AML-193 (cell line): ENCODE results near the gene PLGRKT.
"Not testable (repeated sequence)": the region's sequence is repeated elsewhere in the genome, so short reads cannot be mapped to it uniquely, and the experiment has no call there.

ENCODE experiments used
- DNase-seq, 2 experiments: peaks; one replicate each; lab custom pipeline; 2025; lab: John Stamatoyannopoulos, UW

Gene PLGRKT

GRCh38 chr9:5452286-5452609 is 14.5 kb upstream of the PLGRKT start:
- no peak for DNase-seq

DNA sequence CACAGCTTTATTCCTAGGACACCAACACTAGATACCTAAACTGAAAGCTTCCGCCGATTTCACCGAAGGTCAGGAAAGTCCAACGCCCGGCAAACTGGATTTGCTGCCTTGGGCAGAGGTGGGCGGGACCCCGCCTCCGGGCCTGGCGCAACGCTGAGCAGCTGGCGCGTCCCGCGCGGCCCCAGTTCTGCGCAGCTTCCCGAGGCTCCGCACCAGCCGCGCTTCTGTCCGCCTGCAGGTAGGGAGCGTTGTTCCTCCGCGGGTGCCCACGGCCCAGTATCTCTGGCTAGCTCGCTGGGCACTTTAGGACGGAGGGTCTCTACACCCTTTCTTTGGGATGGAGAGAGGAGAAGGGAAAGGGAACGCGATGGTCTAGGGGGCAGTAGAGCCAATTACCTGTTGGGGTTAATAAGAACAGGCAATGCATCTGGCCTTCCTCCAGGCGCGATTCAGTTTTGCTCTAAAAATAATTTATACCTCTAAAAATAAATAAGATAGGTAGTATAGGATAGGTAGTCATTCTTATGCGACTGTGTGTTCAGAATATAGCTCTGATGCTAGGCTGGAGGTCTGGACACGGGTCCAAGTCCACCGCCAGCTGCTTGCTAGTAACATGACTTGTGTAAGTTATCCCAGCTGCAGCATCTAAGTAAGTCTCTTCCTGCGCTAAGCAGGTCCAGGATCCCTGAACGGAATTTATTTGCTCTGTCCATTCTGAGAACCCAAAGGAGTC is 12.8 kb upstream of the PLGRKT start, which contains the start of gene CD274:
Gene CD274 (plus strand): TSS at position 184 of the 733 bp plus-strand sequence. CDS start 5,572 bp downstream, outside the sequence.
- peak; percentile 82 to 86 for DNase-seq

DNA sequence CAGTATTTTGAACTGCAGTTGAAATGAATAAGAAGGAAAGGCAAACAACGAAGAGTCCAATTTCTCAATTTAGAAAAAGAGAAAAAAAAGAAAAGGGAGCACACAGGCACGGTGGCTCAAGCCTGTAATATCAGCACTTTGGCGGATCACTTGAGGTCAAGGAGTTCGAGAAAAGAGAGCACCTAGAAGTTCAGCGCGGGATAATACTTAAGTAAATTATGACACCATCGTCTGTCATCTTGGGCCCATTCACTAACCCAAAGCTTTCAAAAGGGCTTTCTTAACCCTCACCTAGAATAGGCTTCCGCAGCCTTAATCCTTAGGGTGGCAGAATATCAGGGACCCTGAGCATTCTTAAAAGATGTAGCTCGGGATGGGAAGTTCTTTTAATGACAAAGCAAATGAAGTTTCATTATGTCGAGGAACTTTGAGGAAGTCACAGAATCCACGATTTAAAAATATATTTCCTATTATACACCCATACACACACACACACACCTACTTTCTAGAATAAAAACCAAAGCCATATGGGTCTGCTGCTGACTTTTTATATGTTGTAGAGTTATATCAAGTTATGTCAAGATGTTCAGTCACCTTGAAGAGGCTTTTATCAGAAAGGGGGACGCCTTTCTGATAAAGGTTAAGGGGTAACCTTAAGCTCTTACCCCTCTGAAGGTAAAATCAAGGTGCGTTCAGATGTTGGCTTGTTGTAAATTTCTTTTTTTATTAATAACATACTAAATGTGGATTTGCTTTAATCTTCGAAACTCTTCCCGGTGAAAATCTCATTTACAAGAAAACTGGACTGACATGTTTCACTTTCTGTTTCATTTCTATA is 12.0 kb upstream of the PLGRKT start:
- DNase-seq: peak in 1 of 2 experiments; percentile 55

DNA sequence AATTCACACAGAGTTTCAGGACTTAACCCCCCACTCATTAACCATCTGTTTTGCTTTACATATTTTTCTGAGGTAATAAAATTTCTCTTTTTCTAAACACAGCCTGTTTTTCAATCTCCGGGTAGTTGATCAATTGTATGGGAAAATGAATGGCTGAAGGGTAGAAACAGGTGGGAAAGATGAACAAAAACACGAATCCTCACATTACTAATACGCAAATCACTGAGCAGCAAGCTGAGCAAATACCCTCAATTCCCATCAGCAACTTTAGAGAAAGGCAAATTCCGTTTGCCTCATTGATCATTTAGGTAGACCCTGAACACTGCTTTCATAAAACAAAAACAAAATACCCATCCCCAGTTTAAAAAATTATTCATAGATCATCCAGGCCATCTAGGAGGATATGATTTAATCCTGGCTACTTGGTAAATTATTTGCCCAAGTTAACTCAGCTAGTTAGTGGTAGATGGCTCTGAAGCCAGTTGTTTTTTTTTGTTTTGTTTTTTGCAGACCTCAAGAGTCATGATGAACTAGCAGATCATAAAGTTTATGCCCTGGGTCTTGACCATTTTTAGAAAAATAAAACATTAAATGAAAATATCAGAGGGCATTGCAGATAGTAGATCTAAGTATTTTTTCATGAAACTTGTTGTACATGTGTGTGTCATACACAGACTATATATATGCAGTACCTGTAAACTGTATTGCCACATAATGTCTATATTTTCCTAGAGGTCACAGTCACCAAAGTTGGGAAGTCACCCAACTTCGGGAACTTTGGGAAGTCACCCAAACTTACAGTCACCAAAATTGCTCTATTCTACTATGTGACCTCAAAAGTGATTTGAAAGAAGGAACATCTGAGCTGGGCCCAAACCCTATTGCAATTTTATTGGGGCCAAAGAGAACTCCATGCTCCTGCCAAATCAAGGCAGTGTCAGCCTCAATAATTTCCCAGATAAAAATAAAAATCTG is 11.0 kb upstream of the PLGRKT start:
- DNase-seq: no peak

DNA sequence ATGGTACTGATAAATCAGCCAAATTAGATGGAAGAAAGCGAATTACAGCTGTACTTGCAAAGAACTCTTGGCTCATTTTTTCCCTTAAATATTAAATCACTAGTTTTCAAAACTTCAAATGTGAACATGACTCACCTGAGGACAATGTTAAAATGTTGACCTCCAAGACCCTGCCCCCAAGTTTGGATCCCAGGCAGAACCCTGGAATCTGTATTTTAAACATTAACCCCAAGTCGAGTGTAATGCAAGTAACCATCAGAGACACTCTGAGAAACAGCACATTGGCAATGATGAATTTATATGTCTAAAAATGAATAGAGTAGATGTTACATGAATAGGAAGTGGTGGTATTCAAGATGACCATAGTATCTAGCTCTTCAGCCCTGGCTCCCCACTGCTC is 10.3 kb upstream of the PLGRKT start:
- DNase-seq: no peak

DNA sequence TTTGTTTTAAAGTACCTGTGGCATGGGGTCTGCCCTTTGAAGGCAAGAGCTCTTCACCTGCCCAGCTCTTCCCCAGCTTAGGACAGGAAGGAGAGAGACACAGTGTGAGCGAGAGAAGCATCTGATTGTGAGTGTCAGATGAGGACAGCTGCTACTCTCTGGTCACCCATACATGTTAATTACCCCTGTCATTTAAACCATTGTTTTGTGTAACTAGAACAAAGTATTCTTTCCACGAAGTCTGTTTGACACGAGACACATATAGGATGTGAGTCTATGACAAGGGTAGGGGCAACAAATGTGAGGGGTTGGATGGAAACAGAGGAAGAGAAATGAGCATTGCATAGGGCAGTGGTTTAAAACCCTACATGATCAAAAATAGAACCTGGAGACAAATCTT is 9.6 kb upstream of the PLGRKT start:
- no peak for DNase-seq

GRCh38 chr9:5446451-5447236 is 8.9 kb upstream of the PLGRKT start:
- DNase-seq: no peak

DNA sequence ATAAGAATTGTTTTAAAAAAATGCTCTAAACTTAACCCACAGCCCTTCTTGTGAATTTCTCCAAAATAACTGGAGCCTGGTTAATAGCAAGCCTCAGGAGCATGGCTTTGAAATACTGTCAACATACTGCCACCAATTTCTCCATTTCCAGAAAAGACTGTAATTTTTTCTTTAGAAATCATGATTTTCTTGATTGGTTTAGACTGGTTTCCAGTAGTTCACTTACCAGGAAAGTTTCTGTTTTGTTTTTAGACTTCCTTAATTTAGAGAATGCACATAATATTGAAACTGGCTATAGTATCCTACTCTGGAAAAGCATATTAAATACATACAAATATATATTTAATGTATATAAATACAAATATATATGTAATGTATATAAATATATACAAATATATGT is 8.2 kb upstream of the PLGRKT start:
- no peak for DNase-seq

DNA sequence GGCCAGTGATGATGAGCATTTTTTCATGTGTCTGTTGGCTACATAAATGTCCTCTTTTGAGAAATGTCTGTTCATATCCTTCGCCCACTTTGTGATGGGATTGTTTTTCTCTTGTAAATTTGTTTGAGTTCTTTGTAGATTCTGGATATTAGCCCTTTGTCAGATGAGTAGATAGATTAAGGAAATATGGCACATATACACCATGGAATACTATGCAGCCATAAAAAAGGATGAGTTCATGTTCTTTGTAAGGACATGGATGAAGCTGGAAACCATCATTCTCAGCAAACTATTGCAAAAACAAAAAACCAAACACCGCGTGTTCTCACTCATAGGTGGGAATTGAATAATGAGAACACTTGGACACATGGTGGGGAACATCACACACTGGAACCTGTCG is 7.4 kb upstream of the PLGRKT start:
- DNase-seq: not testable (repeated sequence)

DNA sequence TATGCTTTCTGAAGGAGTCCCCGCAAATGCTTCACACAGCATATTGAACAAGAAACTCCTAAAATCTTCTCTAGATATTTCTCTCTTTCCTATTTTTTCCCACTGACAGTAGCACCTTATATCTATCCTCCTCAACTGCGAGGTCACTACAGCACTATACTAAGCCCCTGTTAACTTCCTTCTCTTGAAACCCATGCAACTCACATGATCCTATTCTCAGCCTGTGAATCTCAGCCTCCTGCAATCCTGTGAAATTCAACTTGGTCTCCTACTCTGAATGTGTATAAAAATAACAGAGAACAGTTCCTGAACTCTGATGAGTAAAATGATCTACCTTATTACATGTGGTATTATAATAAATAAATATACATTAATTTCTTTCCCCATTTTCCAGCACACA is 6.1 kb upstream of the PLGRKT start:
- DNase-seq: no peak

DNA sequence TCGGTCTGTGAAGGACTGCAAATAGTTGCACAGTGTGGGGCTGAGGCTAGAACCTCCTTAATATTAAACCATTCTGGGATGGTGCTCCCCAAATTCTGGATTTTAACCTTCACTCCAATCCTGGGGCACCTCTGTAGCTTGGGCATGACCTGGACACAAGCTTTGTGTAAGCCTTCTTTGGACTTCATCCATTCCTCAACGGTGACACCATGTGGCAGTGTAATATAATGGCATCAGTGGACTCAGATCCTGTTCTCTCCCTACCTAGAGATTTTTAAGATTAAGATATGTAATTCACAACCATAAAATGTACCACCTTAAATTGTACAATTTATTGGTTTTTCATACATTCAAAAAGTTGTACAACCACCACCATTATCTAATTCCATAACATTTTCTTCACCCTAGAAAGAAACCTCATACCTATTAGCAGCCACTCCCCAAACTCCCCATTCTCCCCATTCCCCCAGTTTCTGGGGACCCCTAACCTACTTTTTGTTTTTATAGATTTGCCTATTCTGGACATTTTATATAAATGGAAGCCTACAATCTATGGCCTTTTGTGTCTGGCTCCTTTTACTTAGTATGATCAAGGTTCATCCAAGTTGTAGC is 4.8 kb upstream of the PLGRKT start:
- peak; percentile 61 to 67 for DNase-seq

DNA sequence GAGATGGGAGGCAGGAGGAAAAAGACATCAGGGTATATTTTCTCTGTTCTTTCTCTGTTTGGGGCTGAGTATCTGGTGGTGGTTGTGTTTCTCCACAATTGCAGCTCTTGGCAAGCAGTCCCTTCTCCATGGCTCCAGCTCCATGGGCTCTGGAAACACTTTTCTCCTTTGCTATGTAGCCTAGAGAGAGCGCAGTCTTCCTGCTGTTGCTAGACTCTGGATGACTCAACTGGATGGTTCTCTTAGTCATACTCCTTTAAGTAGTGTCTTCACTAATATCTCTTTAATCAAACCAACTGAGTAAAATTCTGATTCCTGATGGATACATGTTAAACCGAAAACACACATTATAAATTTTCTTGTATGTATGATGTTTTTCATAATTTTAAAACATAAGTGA is 3.3 kb upstream of the PLGRKT start:
- no peak for DNase-seq

- no peak for DNase-seq
These were observed 2.7 kb upstream of the PLGRKT start for GRCh38 chr9:5440426-5440825.

GRCh38 chr9:5438301-5439162 is 807 bp upstream of the PLGRKT start:
- no peak for DNase-seq

GRCh38 chr9:5436441-5436840 is 1.3 kb downstream of the PLGRKT start:
- no peak for DNase-seq

- no peak for DNase-seq
These were observed 1.8 kb downstream of the PLGRKT start for GRCh38 chr9:5435912-5436311.

GRCh38 chr9:5433841-5434810 is 3.6 kb downstream of the PLGRKT start:
- not testable (repeated sequence) for DNase-seq

GRCh38 chr9:5433328-5433727 is 4.4 kb downstream of the PLGRKT start:
- not testable (repeated sequence) for DNase-seq

GRCh38 chr9:5432890-5433289 is 4.8 kb downstream of the PLGRKT start:
- DNase-seq: not testable (repeated sequence)
